Duodenal mucosa (tissue), 2 donors: ENCODE data around the gene SLC25A2.
A peak's percentile ranks its signal among the peaks of the same experiment; 100 is the strongest.
"Not testable (repeated sequence)": the region's sequence is repeated elsewhere in the genome, so short reads cannot be mapped to it uniquely, and the experiment has no call there.

Experiments used
- H3K27ac ChIP-seq: one replicate; pipeline ENCODE4 v1.7.0; 2013; ENCODE audit warnings: low read depth, low read length
- H3K27me3 ChIP-seq, 2 donors: one replicate each; pipeline ENCODE4 v1.7.0; 2013; ENCODE audit warnings: low read length in 2 of 2, control low read depth in 1 of 2; ENCODE audit not compliant: insufficient read depth in 2 of 2, control insufficient read depth in 1 of 2
- H3K36me3 ChIP-seq, 2 donors: one replicate each; pipeline ENCODE4 v1.7.0; 2013; ENCODE audit warnings: low read length in 2 of 2, control low read depth in 1 of 2; ENCODE audit not compliant: insufficient read depth in 2 of 2, control insufficient read depth in 1 of 2
- H3K4me1 ChIP-seq, 2 donors: one replicate each; pipeline ENCODE4 v1.7.0; 2013; ENCODE audit warnings: low read length in 2 of 2, control low read depth in 1 of 2; ENCODE audit not compliant: insufficient read depth in 2 of 2, control insufficient read depth in 1 of 2
- H3K4me3 ChIP-seq, 2 donors: one replicate each; pipeline ENCODE4 v1.7.0; 2013; ENCODE audit warnings: low read length in 2 of 2, low read depth in 1 of 2
- H3K9ac ChIP-seq, 2 donors: one replicate each; pipeline ENCODE4 v1.7.0; 2013; ENCODE audit warnings: low read length in 2 of 2, low read depth in 1 of 2
- H3K9me3 ChIP-seq, 2 donors: one replicate each; pipeline ENCODE4 v1.7.0; 2013; ENCODE audit warnings: low read length in 2 of 2, control low read depth in 1 of 2; ENCODE audit not compliant: control insufficient read depth in 1 of 2

SLC25A2 gene

GRCh38 chr5:141303756-141304155 is at the start of gene SLC25A2:
TSS of gene SLC25A2 (minus strand) at chr5:141304049. CDS start at chr5:141303865, 184 bp downstream.
- Histone ChIP-seq H3K9me3 (peaks cover 66 to 79% of the 10 kb centered on the region in 2 donors), H3K9ac (no peak within 1 kb of the TSS), H3K36me3 (peaks cover 0 to 14% of the 10 kb centered on the region in 2 donors), H3K27ac (no peak within 1 kb of the TSS), H3K27me3 (no peaks in the 10 kb centered on the region), H3K4me1 (no peaks in the 10 kb centered on the region), H3K4me3 (peak within 1 kb of the TSS; percentile 29 to 32)

- H3K9me3 ChIP-seq = peaks cover 18 to 20% of the 10 kb centered on the region in 2 donors
- no peak overlapping the region for H3K9ac ChIP-seq
- no peaks in the 10 kb centered on the region for H3K27me3 ChIP-seq
- peak overlapping the region in 1 of 2 donors; percentile 29 for H3K4me3 ChIP-seq
- H3K36me3 ChIP-seq = no peaks in the 10 kb centered on the region
- no peak overlapping the region for H3K27ac ChIP-seq
- H3K4me1 ChIP-seq = no peaks in the 10 kb centered on the region
Observed at GRCh38 chr5:141351591-141351990, 47.7 kb upstream of the SLC25A2 start.

GRCh38 chr5:141349917-141350619 is 46.2 kb upstream of the SLC25A2 start, which contains the start of gene PCDHGB1:
TSS of gene PCDHGB1 (plus strand) at chr5:141350099. CDS start at chr5:141350261, 162 bp downstream.
- H3K9ac ChIP-seq = no peak within 1 kb of the TSS
- H3K36me3 ChIP-seq = no peaks in the 10 kb centered on the region
- H3K27ac ChIP-seq = no peak within 1 kb of the TSS
- H3K27me3 ChIP-seq = no peaks in the 10 kb centered on the region
- H3K9me3 ChIP-seq = peaks cover 12 to 14% of the 10 kb centered on the region in 2 donors
- H3K4me1 ChIP-seq = no peaks in the 10 kb centered on the region
- H3K4me3 ChIP-seq = no peak within 1 kb of the TSS

GRCh38 chr5:141346017-141346416 is 42.2 kb upstream of the SLC25A2 start:
- not testable (repeated sequence) for H3K4me1 ChIP-seq, H3K4me3 ChIP-seq, H3K36me3 ChIP-seq, H3K27ac ChIP-seq, H3K9ac ChIP-seq, H3K27me3 ChIP-seq
- peaks cover 12 to 27% of the 10 kb centered on the region in 2 donors for H3K9me3 ChIP-seq

GRCh38 chr5:141345327-141345726 is 41.5 kb upstream of the SLC25A2 start:
- Histone ChIP-seq H3K27me3 (no peaks in the 10 kb centered on the region), H3K9me3 (peaks cover 12 to 29% of the 10 kb centered on the region in 2 donors), H3K27ac (no peak overlapping the region), H3K36me3 (no peaks in the 10 kb centered on the region), H3K4me1 (no peaks in the 10 kb centered on the region), H3K9ac (no peak overlapping the region), H3K4me3 (no peak overlapping the region)

GRCh38 chr5:141343953-141344463 is 40.2 kb upstream of the SLC25A2 start:
- Histone ChIP-seq H3K9ac (no peak overlapping the region), H3K36me3 (no peaks in the 10 kb centered on the region), H3K4me1 (no peaks in the 10 kb centered on the region), H3K9me3 (peaks cover 24 to 41% of the 10 kb centered on the region in 2 donors), H3K27me3 (no peaks in the 10 kb centered on the region), H3K4me3 (peak overlapping the region in 1 of 2 donors; percentile 10), H3K27ac (no peak overlapping the region)

- Histone ChIP-seq H3K4me3 (peak within 1 kb of the TSS in 1 of 2 donors; percentile 10), H3K4me1 (no peaks in the 10 kb centered on the region), H3K27ac (no peak within 1 kb of the TSS), H3K9ac (no peak within 1 kb of the TSS), H3K27me3 (no peaks in the 10 kb centered on the region), H3K9me3 (peaks cover 29 to 46% of the 10 kb centered on the region in 2 donors), H3K36me3 (no peaks in the 10 kb centered on the region)
Observed at GRCh38 chr5:141343242-141343952, 39.5 kb upstream of the SLC25A2 start, which contains the start of gene PCDHGA3. TSS of gene PCDHGA3 (plus strand) at chr5:141343829. CDS start at chr5:141344034, 205 bp downstream.

GRCh38 chr5:141342773-141343172 is 38.9 kb upstream of the SLC25A2 start:
- Histone ChIP-seq H3K36me3 (no peaks in the 10 kb centered on the region), H3K27ac (no peak overlapping the region), H3K27me3 (no peaks in the 10 kb centered on the region), H3K4me3 (no peak overlapping the region), H3K4me1 (no peaks in the 10 kb centered on the region), H3K9ac (no peak overlapping the region), H3K9me3 (peaks cover 29 to 49% of the 10 kb centered on the region in 2 donors)

- peaks cover 35 to 51% of the 10 kb centered on the region in 2 donors for H3K9me3 ChIP-seq
- not testable (repeated sequence) for H3K9ac ChIP-seq, H3K27me3 ChIP-seq, H3K4me3 ChIP-seq, H3K27ac ChIP-seq, H3K4me1 ChIP-seq, H3K36me3 ChIP-seq
Observed at GRCh38 chr5:141340781-141341354, 37.0 kb upstream of the SLC25A2 start.
